ENCODE data around the gene CD68.
"Not testable (repeated sequence)": the region's sequence is repeated elsewhere in the genome, so short reads cannot be mapped to it uniquely, and the experiment has no call there.

Gene CD68

GRCh38 chr17:7615265-7615747 lies 35.9 kb downstream of the CD68 start:
- peaks cover 39% of the 10 kb centered on the region for H3K79me2 ChIP-seq (ENCODE audit: control insufficient read depth, insufficient read depth, low read length, unreplicated experiment)
- H3K4me3 ChIP-seq (ENCODE audit: low read depth, low read length): peak overlapping the region; percentile 73
- peak overlapping the region; percentile 88 for H2AFZ ChIP-seq (ENCODE audit: low read length, unreplicated experiment)
- peaks cover 23% of the 10 kb centered on the region for H3K4me1 ChIP-seq (ENCODE audit: control insufficient read depth, insufficient read depth, low read length, unreplicated experiment)
- no peak overlapping the region for H3K27ac ChIP-seq (ENCODE audit: low read depth, low read length)
- no peaks in the 10 kb centered on the region for H3K27me3 ChIP-seq (ENCODE audit: insufficient read depth, low read length)
- peaks cover 12% of the 10 kb centered on the region; the same call in 1 of the 2 replicates for H3K36me3 ChIP-seq (ENCODE audit: insufficient read depth, low read length)

GRCh38 chr17:7618608-7619007 lies 39.2 kb downstream of the CD68 start:
- no peaks in the 10 kb centered on the region for H3K27me3 ChIP-seq (ENCODE audit: insufficient read depth, low read length)
- H3K79me2 ChIP-seq (ENCODE audit: control insufficient read depth, insufficient read depth, low read length, unreplicated experiment): peaks cover 8% of the 10 kb centered on the region
- no peak overlapping the region for H3K4me3 ChIP-seq (ENCODE audit: low read depth, low read length)
- no peak overlapping the region for H3K27ac ChIP-seq (ENCODE audit: low read depth, low read length)
- H3K36me3 ChIP-seq (ENCODE audit: insufficient read depth, low read length): no peaks in the 10 kb centered on the region
- peaks cover 2% of the 10 kb centered on the region for H3K4me1 ChIP-seq (ENCODE audit: control insufficient read depth, insufficient read depth, low read length, unreplicated experiment)
- no peak overlapping the region for H2AFZ ChIP-seq (ENCODE audit: low read length, unreplicated experiment)

- Histone ChIP-seq H3K4me3 (ENCODE audit: low read depth, low read length) (no peak overlapping the region), H3K4me1 (ENCODE audit: control insufficient read depth, insufficient read depth, low read length, unreplicated experiment) (no peaks in the 10 kb centered on the region), H3K27me3 (ENCODE audit: insufficient read depth, low read length) (no peaks in the 10 kb centered on the region), H3K79me2 (ENCODE audit: control insufficient read depth, insufficient read depth, low read length, unreplicated experiment) (no peaks in the 10 kb centered on the region), H2AFZ (ENCODE audit: low read length, unreplicated experiment) (no peak overlapping the region), H3K36me3 (ENCODE audit: insufficient read depth, low read length) (no peaks in the 10 kb centered on the region), H3K27ac (ENCODE audit: low read depth, low read length) (no peak overlapping the region)
Observed at GRCh38 chr17:7620835-7621234, 41.4 kb downstream of the CD68 start.

GRCh38 chr17:7623661-7624060 lies 44.2 kb downstream of the CD68 start:
- H2AFZ ChIP-seq (ENCODE audit: low read length, unreplicated experiment): no peak overlapping the region

GRCh38 chr17:7625749-7626148 lies 46.3 kb downstream of the CD68 start:
- H3K4me3 ChIP-seq (ENCODE audit: low read depth, low read length); H3K36me3 ChIP-seq (ENCODE audit: insufficient read depth, low read length); H3K79me2 ChIP-seq (ENCODE audit: control insufficient read depth, insufficient read depth, low read length, unreplicated experiment); H3K27ac ChIP-seq (ENCODE audit: low read depth, low read length); H3K27me3 ChIP-seq (ENCODE audit: insufficient read depth, low read length); H3K4me1 ChIP-seq (ENCODE audit: control insufficient read depth, insufficient read depth, low read length, unreplicated experiment); H2AFZ ChIP-seq (ENCODE audit: low read length, unreplicated experiment): not testable (repeated sequence)

More at GRCh38 chr17:7623661-7624060, 44.2 kb downstream of the CD68 start:
- H3K36me3 ChIP-seq (ENCODE audit: insufficient read depth, low read length): no peaks in the 10 kb centered on the region
- H3K4me3 ChIP-seq (ENCODE audit: low read depth, low read length): no peak overlapping the region
- H3K4me1 ChIP-seq (ENCODE audit: control insufficient read depth, insufficient read depth, low read length, unreplicated experiment): no peaks in the 10 kb centered on the region
- no peaks in the 10 kb centered on the region for H3K27me3 ChIP-seq (ENCODE audit: insufficient read depth, low read length)
- H3K27ac ChIP-seq (ENCODE audit: low read depth, low read length): no peak overlapping the region
- H3K79me2 ChIP-seq (ENCODE audit: control insufficient read depth, insufficient read depth, low read length, unreplicated experiment): peaks cover 9% of the 10 kb centered on the region

GRCh38 chr17:7626307-7626706 lies 46.9 kb downstream of the CD68 start:
- Histone ChIP-seq H3K4me1 (ENCODE audit: control insufficient read depth, insufficient read depth, low read length, unreplicated experiment) (no peaks in the 10 kb centered on the region), H2AFZ (ENCODE audit: low read length, unreplicated experiment) (no peak overlapping the region), H3K79me2 (ENCODE audit: control insufficient read depth, insufficient read depth, low read length, unreplicated experiment) (peaks cover 9% of the 10 kb centered on the region), H3K36me3 (ENCODE audit: insufficient read depth, low read length) (no peaks in the 10 kb centered on the region), H3K27me3 (ENCODE audit: insufficient read depth, low read length) (no peaks in the 10 kb centered on the region), H3K4me3 (ENCODE audit: low read depth, low read length) (peak overlapping the region; percentile 100), H3K27ac (ENCODE audit: low read depth, low read length) (no peak overlapping the region)

- H3K27ac ChIP-seq (ENCODE audit: low read depth, low read length): no peak overlapping the region
- H2AFZ ChIP-seq (ENCODE audit: low read length, unreplicated experiment): peak overlapping the region; percentile 98
- peaks cover 9% of the 10 kb centered on the region for H3K79me2 ChIP-seq (ENCODE audit: control insufficient read depth, insufficient read depth, low read length, unreplicated experiment)
- peak overlapping the region; percentile 100 for H3K4me3 ChIP-seq (ENCODE audit: low read depth, low read length)
- H3K27me3 ChIP-seq (ENCODE audit: insufficient read depth, low read length): no peaks in the 10 kb centered on the region
- H3K36me3 ChIP-seq (ENCODE audit: insufficient read depth, low read length): no peaks in the 10 kb centered on the region
- no peaks in the 10 kb centered on the region for H3K4me1 ChIP-seq (ENCODE audit: control insufficient read depth, insufficient read depth, low read length, unreplicated experiment)
Observed at GRCh38 chr17:7626956-7627249, 47.5 kb downstream of the CD68 start.

GRCh38 chr17:7627250-7628121 lies 48.0 kb downstream of the CD68 start, which contains the start of gene SAT2:
Gene SAT2, minus strand, starts transcription at chr17:7627821. Its CDS starts 186 bp downstream, at chr17:7627635.
- Histone ChIP-seq H3K27ac (ENCODE audit: low read depth, low read length) (peak within 1 kb of the TSS; percentile 75), H3K79me2 (ENCODE audit: control insufficient read depth, insufficient read depth, low read length, unreplicated experiment) (peaks cover 9% of the 10 kb centered on the region), H3K27me3 (ENCODE audit: insufficient read depth, low read length) (no peaks in the 10 kb centered on the region), H3K36me3 (ENCODE audit: insufficient read depth, low read length) (no peaks in the 10 kb centered on the region), H3K4me3 (ENCODE audit: low read depth, low read length) (peak within 1 kb of the TSS; percentile 100), H2AFZ (ENCODE audit: low read length, unreplicated experiment) (peak within 1 kb of the TSS; percentile 98), H3K4me1 (ENCODE audit: control insufficient read depth, insufficient read depth, low read length, unreplicated experiment) (no peaks in the 10 kb centered on the region)

GRCh38 chr17:7629939-7630571 lies 50.6 kb downstream of the CD68 start, which contains the start of gene SHBG:
Gene SHBG, plus strand, starts transcription at chr17:7630135. Its CDS starts 38 bp downstream, at chr17:7630173.
- no peaks in the 10 kb centered on the region for H3K27me3 ChIP-seq (ENCODE audit: insufficient read depth, low read length)
- no peaks in the 10 kb centered on the region for H3K36me3 ChIP-seq (ENCODE audit: insufficient read depth, low read length)
- H3K27ac ChIP-seq (ENCODE audit: low read depth, low read length): no peak within 1 kb of the TSS
- no peak within 1 kb of the TSS for H3K4me3 ChIP-seq (ENCODE audit: low read depth, low read length)
- no peak within 1 kb of the TSS for H2AFZ ChIP-seq (ENCODE audit: low read length, unreplicated experiment)
- no peaks in the 10 kb centered on the region for H3K4me1 ChIP-seq (ENCODE audit: control insufficient read depth, insufficient read depth, low read length, unreplicated experiment)
- H3K79me2 ChIP-seq (ENCODE audit: control insufficient read depth, insufficient read depth, low read length, unreplicated experiment): peaks cover 9% of the 10 kb centered on the region

Data from ACC112 (cell line).